ENCODE data around the gene GALNT18. TPM values are rescaled to one million over a fixed set of nuclear protein-coding genes. Genes with fewer than 3 reads are reported as not detected.
A peak's percentile ranks its signal among the peaks of the same experiment; 100 is the strongest.

Gene GALNT18
- polyA plus RNA-seq, 4 donors, result 26.9 to 29.0 (median 27.2) TPM

DNA sequence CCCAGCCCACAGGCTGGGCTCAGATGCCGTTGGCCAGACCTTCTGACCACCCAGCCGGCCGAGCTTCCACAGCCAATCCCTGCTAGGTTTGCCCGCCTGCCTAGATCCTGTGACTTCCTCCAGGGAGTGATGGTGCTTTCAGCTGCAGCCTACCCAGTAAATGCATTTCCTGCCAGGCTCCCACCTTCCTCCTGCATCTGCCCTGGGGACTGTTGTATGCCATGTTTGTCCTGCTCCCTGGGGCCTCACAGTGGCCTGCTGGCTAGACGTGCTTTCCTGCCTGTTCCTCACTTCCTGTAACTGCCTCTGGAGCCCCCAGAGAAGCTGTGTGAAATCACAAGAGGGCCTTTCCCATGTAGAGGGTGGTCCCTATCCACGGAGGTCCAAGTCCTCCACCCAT is 86.2 kb downstream of the GALNT18 start:
- DNase-seq (ENCODE audit: low read depth in 4 of 4, low spot score in 3 of 4), result no peak

DNA sequence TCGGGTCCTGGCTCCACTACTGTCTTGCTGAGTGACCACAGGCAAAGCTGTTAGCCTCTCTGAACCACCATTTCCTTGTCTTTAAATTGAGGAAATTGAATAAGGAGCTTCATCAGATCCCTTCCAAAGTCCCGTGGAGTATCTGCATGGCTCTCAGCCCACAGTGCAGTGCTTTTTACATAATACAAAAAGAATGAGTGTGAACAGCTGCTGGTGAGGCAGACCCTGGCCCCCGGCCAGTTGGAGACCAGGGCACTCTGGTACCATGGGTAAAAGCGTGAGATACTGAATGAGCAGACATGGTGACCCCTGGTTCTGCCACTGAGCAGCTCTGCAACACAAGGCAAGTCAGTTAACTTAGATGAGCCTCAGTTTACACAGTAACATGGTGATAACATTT is 86.8 kb downstream of the GALNT18 start:
- DNase-seq (ENCODE audit: low read depth in 4 of 4, low spot score in 3 of 4), result no peak

DNA sequence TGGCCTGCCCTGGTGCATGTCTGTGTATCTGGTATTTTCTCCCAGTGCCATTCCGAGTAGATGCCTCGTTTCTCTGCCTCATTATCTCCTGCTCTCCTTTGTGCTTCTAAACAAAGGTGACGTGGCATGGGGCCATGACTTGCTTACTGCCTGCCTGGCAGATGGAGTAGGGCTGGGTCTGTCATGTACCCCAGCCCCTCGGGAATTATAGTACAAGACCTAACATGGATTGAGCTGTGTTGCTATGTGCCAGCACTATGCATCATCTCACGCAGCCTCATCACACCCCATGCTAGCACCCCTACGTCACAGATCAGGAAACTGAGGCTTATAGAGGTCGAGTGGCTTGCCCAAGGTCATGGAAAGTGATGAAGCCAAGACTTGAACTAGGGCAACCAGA is 88.1 kb downstream of the GALNT18 start:
- no peak for DNase-seq (ENCODE audit: low read depth in 4 of 4, low spot score in 3 of 4)

DNA sequence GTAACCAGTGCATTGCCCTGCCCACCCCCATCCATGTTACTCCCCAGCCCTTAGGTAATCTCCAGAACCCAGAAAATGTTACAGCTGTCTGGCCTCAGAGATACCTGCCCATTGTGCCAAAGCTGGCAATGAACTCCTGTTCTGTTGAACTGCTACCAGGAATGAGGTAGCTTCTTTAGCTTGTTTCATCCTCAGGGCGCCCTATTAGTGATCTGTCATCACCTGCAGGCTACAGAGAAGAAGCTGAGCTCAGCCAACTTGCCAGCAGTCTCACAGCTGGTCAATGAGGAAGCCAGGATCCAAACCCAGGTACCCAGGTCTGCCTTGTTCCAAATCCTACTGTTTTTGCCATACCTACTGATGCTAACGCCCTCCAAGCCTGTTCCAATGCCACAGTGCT is 88.7 kb downstream of the GALNT18 start:
- DNase-seq (ENCODE audit: low read depth in 4 of 4, low spot score in 3 of 4), result no peak

DNA sequence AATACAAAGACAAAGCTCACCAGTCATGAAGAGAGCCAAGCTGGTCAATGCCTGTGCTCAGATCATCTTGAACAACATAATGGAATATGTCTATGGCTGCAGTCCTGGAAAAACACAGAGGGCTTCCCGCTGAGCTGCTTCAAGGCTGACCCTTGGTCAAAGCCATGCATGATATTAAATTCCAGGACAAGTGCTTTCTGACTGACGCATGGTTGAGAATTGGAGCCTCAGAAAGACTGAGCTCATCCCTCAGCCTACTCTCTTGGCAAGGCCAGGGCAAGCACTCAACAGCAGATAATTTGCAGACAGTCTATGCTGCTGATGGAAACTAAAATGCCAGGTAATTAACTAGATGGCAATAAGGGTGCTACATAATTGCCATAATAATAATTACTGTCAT is 89.2 kb downstream of the GALNT18 start:
- DNase-seq (ENCODE audit: low read depth in 4 of 4, low spot score in 3 of 4), result no peak

DNA sequence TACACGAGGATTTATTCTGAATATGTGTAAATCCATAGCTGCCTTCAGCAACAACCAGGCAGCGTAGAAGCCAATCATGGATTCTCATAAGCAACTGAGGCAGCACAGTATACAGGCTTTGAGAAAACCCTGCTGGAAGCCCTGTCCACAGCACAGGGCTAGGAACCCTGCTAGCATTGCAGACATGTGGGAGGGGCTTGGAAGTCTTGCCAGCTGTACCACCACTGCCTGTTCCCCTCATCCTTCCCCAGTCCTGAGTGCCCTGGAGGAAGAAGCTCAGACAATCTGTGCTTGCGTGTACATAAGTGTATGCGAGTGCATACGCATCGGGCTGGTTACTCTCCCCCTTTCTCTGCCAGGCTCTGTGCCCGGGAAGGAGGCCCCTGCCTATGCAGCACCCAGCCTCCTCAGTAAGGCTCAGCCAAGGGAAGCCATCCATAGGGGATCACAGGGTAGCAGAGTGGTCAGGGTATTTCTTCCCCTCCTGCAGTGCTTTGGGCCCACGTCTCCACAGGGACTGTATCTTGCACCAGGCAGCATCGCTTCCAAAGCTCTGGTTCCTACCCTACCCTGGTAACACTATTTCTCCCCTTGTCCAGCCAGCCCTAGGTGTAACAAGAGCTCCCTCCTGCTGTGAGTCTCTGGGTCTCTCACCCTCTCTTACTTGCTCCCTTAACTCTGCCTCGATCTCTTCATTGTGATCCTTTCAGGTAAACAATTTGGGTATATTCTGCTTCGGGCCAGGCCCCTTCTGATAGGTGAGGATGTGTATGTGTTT is 90.5 kb downstream of the GALNT18 start:
- no peak for DNase-seq (ENCODE audit: low read depth in 4 of 4, low spot score in 3 of 4)

DNA sequence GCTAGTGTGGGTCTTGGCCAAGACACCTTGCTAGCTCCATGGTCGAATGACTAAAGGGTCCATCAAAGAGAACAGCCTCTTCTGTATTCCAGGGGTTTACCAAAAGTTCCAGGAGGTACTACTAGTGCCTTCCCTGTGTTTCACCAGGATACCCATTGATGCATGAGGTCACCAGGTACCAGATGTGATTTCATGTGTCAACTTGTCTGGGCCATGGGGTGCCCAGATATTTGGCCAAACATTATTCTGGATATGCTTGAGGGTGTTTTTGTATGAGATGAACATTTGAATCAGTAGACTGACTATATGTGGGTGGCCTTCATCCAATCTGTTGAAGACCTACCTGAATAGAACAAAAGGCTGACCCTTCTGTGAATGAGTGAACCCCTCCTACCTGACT is 92.8 kb downstream of the GALNT18 start:
- DNase-seq (ENCODE audit: low read depth in 4 of 4, low spot score in 3 of 4), result no peak

DNA sequence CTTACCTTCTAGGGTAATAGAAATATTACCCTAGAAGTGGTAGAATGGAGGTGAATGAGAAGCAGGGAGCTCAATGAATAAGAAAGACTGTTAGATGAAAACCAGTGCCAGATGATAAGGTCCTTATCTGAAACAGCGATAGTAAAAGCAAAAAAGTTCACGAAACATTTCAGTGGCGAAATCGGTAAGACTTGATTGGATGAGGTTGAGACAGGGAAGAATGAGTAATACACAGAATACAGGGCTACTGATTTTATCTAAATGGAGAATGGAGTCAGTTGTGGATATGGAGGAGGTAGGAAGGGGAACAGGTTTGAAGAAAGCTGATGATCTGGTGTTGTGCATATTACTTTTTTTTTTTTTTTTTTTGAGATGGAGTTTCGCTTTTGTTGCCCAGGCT is 96.5 kb downstream of the GALNT18 start:
- DNase-seq (ENCODE audit: low read depth in 4 of 4, low spot score in 3 of 4), result no peak

DNA sequence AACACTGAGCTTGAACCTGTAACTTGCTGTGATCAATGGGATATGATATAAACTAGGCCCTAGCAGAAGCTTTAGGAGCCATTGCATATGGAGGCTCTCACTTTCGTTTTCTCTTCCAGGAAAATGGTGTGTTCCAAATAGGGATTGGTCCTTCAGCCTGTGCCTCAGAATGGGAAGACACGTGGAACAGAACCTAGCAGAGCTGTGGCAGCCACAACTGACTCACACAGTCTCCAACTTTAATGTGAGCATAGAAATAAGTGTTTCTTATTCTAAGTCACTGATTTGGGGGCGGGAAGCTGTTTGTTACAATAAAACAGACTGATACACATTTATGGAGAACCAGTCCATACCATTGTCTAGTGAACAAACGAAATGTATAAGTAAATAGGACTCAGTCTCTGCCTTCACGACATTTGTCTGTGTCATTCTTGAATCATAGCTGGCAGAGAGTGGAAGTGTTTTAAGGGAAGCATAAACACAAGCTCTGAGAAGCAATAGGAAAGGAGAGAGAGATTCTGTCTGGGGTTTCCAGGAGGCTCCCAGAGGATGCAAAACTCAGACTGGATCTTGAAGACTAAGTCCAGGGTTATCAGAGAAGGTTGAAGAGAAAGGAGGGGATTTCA is 97.3 kb downstream of the GALNT18 start:
- DNase-seq (ENCODE audit: low read depth in 4 of 4, low spot score in 3 of 4), result no peak

DNA sequence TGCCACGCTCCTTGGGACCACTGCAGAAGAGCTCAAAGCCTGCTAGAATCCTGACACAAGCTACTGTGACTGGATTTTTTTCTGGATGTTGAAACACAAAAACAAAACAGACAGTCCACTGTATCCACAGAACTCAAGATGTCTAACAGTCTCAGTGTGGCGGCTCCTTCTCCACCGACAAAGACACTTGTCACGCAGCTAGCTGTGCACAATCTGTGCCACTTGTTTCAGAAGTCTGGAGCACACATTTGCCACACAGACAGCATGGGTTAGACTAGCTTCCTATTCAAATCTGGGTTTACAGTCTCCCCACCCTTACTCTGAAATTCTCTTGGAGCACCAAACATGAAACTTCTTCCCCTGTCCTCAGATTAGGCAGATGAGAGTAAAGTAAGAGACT is 99.2 kb downstream of the GALNT18 start:
- no peak for DNase-seq (ENCODE audit: low read depth in 4 of 4, low spot score in 3 of 4)

DNA sequence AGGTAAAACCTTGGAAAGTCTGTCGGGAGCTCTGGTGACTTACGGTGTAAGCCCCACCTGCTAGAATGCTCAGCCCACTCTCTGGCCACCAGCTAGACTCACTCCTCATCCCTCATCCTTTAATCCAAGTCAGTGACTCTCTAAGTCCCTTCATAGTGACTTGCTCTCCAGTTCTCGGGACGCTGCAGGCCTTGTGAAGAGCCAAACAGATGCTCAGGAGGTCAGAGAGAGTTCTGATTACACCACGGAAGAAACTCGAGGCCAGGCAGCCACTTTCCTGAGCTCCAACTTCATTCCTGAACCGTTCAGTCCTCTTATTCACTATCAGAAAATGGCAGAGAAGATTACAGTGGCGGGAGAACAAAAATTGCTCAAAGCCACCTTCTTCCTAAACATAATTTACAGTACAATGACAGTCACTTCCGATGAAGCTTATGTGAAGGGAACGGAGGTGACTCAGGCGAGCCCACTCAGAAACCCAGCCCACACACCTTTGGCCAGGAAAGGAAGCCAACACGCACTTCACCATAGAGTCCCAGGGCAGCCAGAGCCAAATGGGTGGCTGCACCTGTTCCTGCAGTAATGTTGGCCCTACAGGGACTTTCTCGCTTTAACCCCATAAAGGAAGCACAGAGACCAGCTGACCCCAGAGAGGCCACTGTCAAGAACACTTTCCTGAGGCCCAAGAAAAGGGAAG is 100.4 kb downstream of the GALNT18 start:
- DNase-seq (ENCODE audit: low read depth in 4 of 4, low spot score in 3 of 4), result no peak

DNA sequence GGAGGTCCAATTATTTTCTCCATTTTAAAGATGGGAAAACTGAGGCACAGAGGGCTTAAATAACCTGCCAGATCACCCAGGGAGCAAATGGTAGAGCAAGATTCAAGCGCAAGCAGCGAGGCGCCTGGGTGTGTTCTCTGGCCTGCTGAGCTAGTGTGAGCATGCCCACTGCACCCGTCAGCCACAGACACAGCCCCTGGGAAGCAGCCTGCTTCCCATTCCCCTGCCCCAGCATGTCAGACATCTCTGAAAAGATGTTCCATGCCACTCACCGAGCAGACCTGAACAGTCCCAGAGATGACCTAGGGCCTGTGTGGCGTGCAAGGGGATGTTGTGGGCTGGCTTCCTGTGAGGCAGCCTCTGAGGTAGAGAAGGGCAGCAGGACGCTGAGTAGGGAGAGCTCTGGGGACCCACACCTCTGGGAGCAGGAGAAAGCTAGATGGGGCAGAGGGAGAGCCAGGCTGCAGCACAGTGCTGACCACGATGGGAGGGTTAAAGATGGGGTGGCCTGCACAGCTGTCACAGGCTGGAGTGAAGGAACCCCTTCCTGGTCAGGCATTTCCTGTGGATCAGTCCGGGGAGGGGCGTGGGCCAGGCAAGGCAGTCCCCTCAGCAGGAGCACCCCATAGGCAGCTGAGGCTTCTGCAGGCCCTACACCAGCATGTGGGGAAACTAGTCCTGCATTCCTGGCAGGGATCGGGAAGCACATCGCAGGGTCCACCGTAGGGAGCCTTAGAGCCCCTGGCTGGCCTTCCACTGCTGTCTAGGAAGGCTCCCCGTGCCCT is 101.4 kb downstream of the GALNT18 start:
- no peak for DNase-seq (ENCODE audit: low read depth in 4 of 4, low spot score in 3 of 4)

DNA sequence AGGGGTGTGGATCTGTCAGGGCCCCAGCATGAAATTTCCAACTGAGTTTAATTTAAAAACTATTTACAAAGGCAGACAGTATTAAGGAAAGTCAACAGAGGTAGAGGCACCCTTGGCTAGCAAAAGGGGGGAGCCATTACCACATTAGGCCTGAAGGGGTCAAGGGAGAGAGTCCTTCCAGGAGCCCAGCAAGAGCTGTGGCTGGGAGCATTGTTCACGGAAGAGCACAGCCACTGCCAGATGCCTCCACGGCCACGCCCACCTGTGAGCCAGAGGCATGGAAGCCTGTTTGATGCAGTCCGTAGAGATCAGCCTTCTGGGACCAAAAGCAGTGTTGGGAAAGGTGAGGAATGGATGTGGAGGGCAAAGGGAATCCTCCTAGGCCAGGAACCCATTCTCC is 102.6 kb downstream of the GALNT18 start:
- DNase-seq (ENCODE audit: low read depth in 4 of 4, low spot score in 3 of 4), result no peak

DNA sequence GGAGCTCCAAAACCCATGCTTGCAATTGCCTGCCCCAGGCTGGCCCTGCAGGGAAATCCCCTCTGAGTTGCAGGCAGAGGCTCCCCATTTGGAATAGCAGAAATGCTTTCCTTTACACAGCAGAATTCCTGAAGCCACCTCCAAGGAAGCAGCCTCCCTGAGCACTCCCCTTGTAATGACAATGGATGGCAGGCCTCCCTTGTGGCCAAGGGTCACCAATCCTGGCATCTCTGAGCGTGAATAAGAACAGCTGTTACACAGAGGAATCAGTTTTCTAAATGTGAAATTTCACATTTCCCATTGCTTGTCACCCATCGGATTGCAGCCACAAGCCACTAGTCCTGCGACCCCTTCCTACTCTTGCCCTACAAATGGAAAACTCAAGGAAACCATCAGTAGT is 107.6 kb downstream of the GALNT18 start:
- no peak for DNase-seq (ENCODE audit: low read depth in 4 of 4, low spot score in 3 of 4)

DNA sequence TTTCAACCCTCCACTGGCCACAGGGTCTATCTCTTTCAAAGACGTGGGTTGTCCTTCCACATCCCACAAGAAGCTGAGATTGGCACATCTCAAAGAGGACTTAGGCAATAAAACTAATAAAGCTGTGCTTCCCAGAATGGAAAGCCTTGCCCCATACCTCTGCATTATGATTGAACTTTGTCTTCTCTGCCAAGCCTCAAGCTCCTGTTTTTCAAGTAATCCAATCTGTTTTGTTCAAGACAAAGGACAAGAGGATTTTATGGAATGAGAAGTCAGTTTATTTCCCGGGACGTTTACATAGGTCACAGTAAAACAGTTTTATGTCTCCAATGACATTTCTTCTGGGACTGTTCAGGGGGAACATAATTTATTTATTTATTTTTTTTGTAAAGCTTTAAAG is 108.4 kb downstream of the GALNT18 start:
- DNase-seq (ENCODE audit: low read depth in 4 of 4, low spot score in 3 of 4), result peak in 1 of 4 donors; percentile 23

DNA sequence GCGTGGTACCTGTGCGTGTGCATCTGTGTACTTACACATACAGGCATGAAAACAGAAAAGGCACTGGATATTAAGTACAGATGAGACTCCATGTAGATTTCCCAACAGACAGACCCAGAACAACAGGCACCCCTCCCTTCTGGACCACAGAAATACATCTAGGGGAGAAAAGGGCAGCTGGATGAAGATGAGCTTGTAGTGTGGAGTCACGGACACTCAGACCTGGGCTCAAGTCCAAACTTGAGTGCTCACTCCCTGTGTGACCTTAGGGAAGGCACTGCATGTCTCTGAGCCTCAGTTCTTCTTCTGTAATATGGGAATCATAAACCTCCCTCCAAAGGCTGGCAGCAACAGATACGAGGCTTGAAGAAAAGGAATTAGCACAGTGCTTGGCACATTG is 108.9 kb downstream of the GALNT18 start:
- no peak for DNase-seq (ENCODE audit: low read depth in 4 of 4, low spot score in 3 of 4)

DNA sequence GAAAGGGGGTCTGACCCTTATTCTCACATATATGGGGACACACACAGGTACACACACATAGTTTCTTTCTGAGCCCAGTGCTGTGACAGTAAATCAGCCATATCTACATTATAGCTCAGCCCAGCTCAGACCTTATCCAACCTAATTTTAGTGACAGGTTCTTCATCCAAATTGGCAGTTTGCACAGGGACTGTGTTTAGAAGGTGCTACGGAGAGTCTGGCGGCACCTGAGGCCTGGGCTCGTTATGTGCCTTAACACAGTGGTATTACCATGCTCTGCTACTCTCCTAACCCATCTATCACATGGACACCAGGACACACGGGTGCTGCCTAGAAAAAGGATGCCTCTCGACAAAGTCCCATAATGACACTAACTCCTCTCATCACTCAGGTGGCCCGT is 109.3 kb downstream of the GALNT18 start:
- no peak for DNase-seq (ENCODE audit: low read depth in 4 of 4, low spot score in 3 of 4)

DNA sequence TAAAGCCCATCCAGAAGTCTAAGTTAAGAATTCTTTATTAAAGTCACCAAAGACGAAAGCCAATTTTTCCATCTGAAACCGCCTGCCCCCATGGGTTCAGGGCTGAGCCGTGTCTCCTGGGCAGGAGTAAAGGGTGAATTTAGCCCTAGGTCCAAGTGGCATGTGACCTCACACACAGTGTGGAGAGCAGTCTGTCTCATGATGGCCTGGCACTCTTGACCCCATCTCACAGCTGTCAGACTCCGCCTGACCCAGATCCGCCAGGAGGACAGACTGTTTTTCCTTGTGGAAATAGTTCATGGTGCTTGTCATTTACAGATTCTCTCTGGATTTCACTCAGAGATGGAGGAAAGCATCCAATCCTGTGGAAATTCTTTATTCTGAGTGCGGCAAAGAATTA is 109.7 kb downstream of the GALNT18 start:
- DNase-seq (ENCODE audit: low read depth in 4 of 4, low spot score in 3 of 4), result no peak

DNA sequence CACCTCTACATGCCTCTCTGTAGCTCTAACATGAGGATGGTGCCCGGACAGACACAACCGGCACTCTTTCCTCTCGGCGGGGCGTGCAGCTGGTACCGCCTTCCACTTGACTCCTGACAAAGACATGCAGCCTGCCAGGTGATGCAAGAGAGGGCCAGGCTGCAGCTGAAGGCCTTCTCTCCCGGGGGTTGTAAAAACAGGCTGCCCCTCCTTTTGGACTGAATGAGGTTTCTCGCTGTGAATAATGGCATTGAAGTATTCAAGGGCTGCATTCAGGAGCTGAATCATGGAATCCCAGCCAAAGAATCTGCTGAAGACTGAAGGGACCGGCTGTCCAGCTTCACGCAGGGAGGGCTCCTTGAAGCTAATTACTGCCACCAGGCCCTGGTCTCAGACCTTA is 110.9 kb downstream of the GALNT18 start:
- no peak for DNase-seq (ENCODE audit: low read depth in 4 of 4, low spot score in 3 of 4)

DNA sequence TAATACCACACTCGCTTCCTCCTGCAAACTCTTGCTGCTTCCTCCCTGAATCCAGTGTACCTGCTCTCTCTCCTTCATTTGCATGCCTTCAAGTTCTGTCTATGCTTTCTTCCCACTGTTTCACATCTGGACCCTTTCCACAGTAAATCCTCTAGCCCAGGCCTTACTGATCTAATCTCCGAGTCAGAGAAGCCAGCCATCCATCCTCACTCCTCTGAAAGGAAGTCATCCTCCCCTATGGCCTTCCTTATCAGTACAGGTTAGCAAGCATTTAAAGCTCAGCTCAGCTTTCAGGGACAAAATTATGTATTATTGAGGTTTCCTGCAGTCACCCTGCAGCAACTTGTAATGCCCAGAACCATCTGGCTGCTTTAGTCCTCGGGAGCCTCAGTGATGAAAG is 116.1 kb downstream of the GALNT18 start:
- no peak for DNase-seq (ENCODE audit: low read depth in 4 of 4, low spot score in 3 of 4)

DNA sequence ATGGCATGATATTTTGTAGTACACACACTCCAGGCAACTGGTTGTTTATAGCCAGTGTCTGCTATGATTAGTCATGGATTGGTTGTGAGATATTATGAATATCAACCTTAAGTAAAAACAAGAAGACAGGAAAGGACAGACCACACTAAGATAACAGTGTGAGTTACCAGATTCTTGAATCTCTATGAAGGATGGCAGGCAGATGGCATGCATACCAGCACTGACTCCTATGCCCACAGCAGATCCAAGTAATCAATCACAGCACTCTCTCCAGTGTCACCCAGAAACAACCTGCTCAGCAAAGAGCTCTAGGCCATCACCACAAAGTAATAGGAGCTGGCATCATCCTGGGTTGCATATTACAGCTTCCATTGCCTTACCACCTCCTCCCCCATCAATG is 116.6 kb downstream of the GALNT18 start:
- no peak for DNase-seq (ENCODE audit: low read depth in 4 of 4, low spot score in 3 of 4)
